Sigmoid colon (tissue), 7 donors: Measurements from ENCODE around the gene UROC1. TPM values are rescaled to one million over a fixed set of nuclear protein-coding genes. Genes with fewer than 3 reads are reported as not detected.
A peak's percentile ranks its signal among the peaks of the same experiment; 100 is the strongest.

Experiments used
- DNase-seq: peaks from one replicate; pipeline ENCODE4 v3.0.0-alpha.2; 2019
- H3K27ac ChIP-seq, 4 donors: fragments of 200-600 bp; sonication (generic); one replicate each; pipeline ENCODE4 v1.5.1; 2016 to 2019; ENCODE audit warnings: mild to moderate bottlenecking in 1 of 4
- H3K27me3 ChIP-seq, 3 donors: fragments of 200-600 bp; sonication (generic); one replicate each; pipeline ENCODE4 v1.5.1; 2019; ENCODE audit warnings: mild to moderate bottlenecking in 1 of 3
- H3K36me3 ChIP-seq, 4 donors: fragments of 200-600 bp; sonication (generic); one replicate each; pipeline ENCODE4 v1.5.1; 2016 to 2019
- H3K4me1 ChIP-seq, 4 donors: fragments of 200-600 bp; sonication (generic); one replicate each; pipeline ENCODE4 v1.5.1; 2017 to 2019
- H3K4me3 ChIP-seq, 4 donors: fragments of 200-600 bp; sonication (generic); one replicate each; pipeline ENCODE4 v1.5.1; 2017 to 2019; ENCODE audit warnings: mild to moderate bottlenecking in 2 of 4, moderate library complexity in 1 of 4
- H3K9me3 ChIP-seq, 4 donors: fragments of 200-600 bp in 3 of 4; sonication (generic) in 3 of 4; one replicate each; pipeline versions ENCODE4 v1.5.1 to v1.6.1; 2013 to 2019
- CTCF ChIP-seq, 4 experiments: fragments of 450-650 bp in 3 of 4; fragments of 200-600 bp in 1 of 4; IDR thresholded peaks; one replicate each; pipeline ENCODE4 v1.5.1; 2016 to 2019; ENCODE audit warnings: antibody characterized with exemption in 4 of 4, mild to moderate bottlenecking in 3 of 4, moderate library complexity in 2 of 4
- EP300 ChIP-seq, 4 donors: sonication (generic); formaldehyde crosslinking; IDR thresholded peaks; one replicate each; pipeline ENCODE4 v1.6.1; 2017; ENCODE audit warnings: antibody characterized with exemption in 4 of 4
- POLR2A ChIP-seq, 2 donors: fragments of 450-650 bp; IDR thresholded peaks; one replicate each; pipeline ENCODE4 v1.6.1; 2016; ENCODE audit warnings: antibody characterized with exemption in 2 of 2, mild to moderate bottlenecking in 2 of 2, moderate library complexity in 2 of 2
- POLR2AphosphoS5 ChIP-seq, 4 donors: sonication (generic); formaldehyde crosslinking; IDR thresholded peaks; one replicate each; pipeline ENCODE4 v1.6.1; 2017; ENCODE audit warnings: antibody characterized with exemption in 4 of 4
- WGBS, 2 donors: extraction: QIAGEN DNeasy Blood & Tissue Kit; methylation state at CpG; one replicate each; pipeline ENCODE4 v1.1.7; 2013; 5-methylcytosine and 5-hydroxymethylcytosine counted together
- intact Hi-C: fragments of 100-400 bp; cut with DNase I; formaldehyde crosslinking; loops from one replicate; pipeline ENCODE4 v1.15.1; 2023
- polyA plus RNA-seq, 3 donors: library from polyadenylated mRNA; stranded (reverse); fragments of 200-250 nt; gene quantifications; one replicate each; pipeline ENCODE4 v1.2.3, GENCODE V29; 2013
- total RNA-seq, 4 donors: library from RNA; depleted of rRNA; stranded (reverse); fragments of >200 nt; gene quantifications; one replicate each; pipeline ENCODE4 v1.1.0, GENCODE V29; 2016
- donor health status: healthy with polysubstance abuse.
- donor health status: Bipolar disorder and iron deficiency.
- donor health status: healthy.

Gene UROC1
- total RNA-seq (not detected), polyA plus RNA-seq (under 1 TPM in 1 of 3 donors, not detected in 2; 0.03 TPM)

- no peak within 1 kb of the TSS for H3K4me3 ChIP-seq
- no peak for TF ChIP-seq POLR2A (IDR thresholded peaks at IDR 0.05)
- TF ChIP-seq CTCF (IDR thresholded peaks at IDR 0.05) = no peak
- no peak for TF ChIP-seq POLR2AphosphoS5 (IDR thresholded peaks at IDR 0.05)
- no peak for TF ChIP-seq EP300 (IDR thresholded peaks at IDR 0.05)
- H3K9me3 ChIP-seq = no peaks in the 10 kb centered on the region
- intact Hi-C loops = no loop called here
- no peak within 1 kb of the TSS for H3K27ac ChIP-seq
- WGBS, 2 donors = 89 to 91% methylated on average over 16 of the region's 16 CpGs
- H3K27me3 ChIP-seq = peaks cover 0 to 8% (median 0%) of the 10 kb centered on the region in 3 donors
- no peaks in the 10 kb centered on the region for H3K36me3 ChIP-seq
- H3K4me1 ChIP-seq = no peaks in the 10 kb centered on the region
- peak; percentile 56 for DNase-seq
Measured at GRCh38 chr3:126517291-126517951, at the start of gene UROC1. Gene UROC1, minus strand, starts transcription at chr3:126517773. Its CDS starts 54 bp downstream, at chr3:126517719.

GRCh38 chr3:126562737-126563276 is 45.2 kb upstream of the UROC1 start:
- Histone ChIP-seq H3K36me3 (no peaks in the 10 kb centered on the region), H3K4me3 (no peak overlapping the region), H3K27me3 (peaks cover 0 to 5% (median 0%) of the 10 kb centered on the region in 3 donors), H3K27ac (no peak overlapping the region), H3K9me3 (peaks cover 0 to 7% (median 0%) of the 10 kb centered on the region in 4 donors), H3K4me1 (no peaks in the 10 kb centered on the region)
- DNase-seq = no peak
- TF ChIP-seq POLR2AphosphoS5 (IDR thresholded peaks at IDR 0.05) = no peak
- no peak for TF ChIP-seq CTCF (IDR thresholded peaks at IDR 0.05)
- no peak for TF ChIP-seq EP300 (IDR thresholded peaks at IDR 0.05)
- no peak for TF ChIP-seq POLR2A (IDR thresholded peaks at IDR 0.05)
- intact Hi-C loops = no loop called here
- WGBS, 2 donors = 58 to 88% methylated on average over 2 of the region's 2 CpGs

- intact Hi-C loops = no loop called here
- H3K36me3 ChIP-seq = no peaks in the 10 kb centered on the region
- H3K27me3 ChIP-seq = no peaks in the 10 kb centered on the region
- no peaks in the 10 kb centered on the region for H3K4me1 ChIP-seq
- TF ChIP-seq EP300 (IDR thresholded peaks at IDR 0.05) = no peak
- TF ChIP-seq CTCF (IDR thresholded peaks at IDR 0.05) = no peak
- TF ChIP-seq POLR2A (IDR thresholded peaks at IDR 0.05) = no peak
- no peak for TF ChIP-seq POLR2AphosphoS5 (IDR thresholded peaks at IDR 0.05)
- peak; percentile 36 for DNase-seq
- 72 to 83% methylated on average over 9 of the region's 9 CpGs for WGBS, 2 donors
- peaks cover 0 to 7% (median 0%) of the 10 kb centered on the region in 4 donors for H3K9me3 ChIP-seq
- no peak within 1 kb of the TSS for H3K27ac ChIP-seq
- H3K4me3 ChIP-seq = no peak within 1 kb of the TSS
Measured at GRCh38 chr3:126558336-126559071, 40.9 kb upstream of the UROC1 start, which contains the start of gene C3orf22. Gene C3orf22, minus strand, starts transcription at chr3:126558932. Its CDS starts 5,542 bp downstream, at chr3:126553390.

GRCh38 chr3:126557761-126558160 is 40.2 kb upstream of the UROC1 start:
- intact Hi-C loops = no loop called here
- H3K27ac ChIP-seq = no peak overlapping the region
- H3K4me1 ChIP-seq = no peaks in the 10 kb centered on the region
- TF ChIP-seq EP300 (IDR thresholded peaks at IDR 0.05) = no peak
- no peak for TF ChIP-seq POLR2AphosphoS5 (IDR thresholded peaks at IDR 0.05)
- TF ChIP-seq POLR2A (IDR thresholded peaks at IDR 0.05) = no peak
- TF ChIP-seq CTCF (IDR thresholded peaks at IDR 0.05) = no peak
- no peak for DNase-seq
- WGBS, 2 donors = 83% methylated on average over 6 of the region's 6 CpGs
- peaks cover 0 to 7% (median 0%) of the 10 kb centered on the region in 4 donors for H3K9me3 ChIP-seq
- H3K4me3 ChIP-seq = no peak overlapping the region
- no peaks in the 10 kb centered on the region for H3K27me3 ChIP-seq
- no peaks in the 10 kb centered on the region for H3K36me3 ChIP-seq
